Measurements from ENCODE around the gene ANO8. TPM values are rescaled to one million over a fixed set of nuclear protein-coding genes. Genes with fewer than 3 reads are reported as not detected.
A peak's percentile ranks its signal among the peaks of the same experiment; 100 is the strongest.

ANO8 gene
- total RNA-seq, 1 experiment from 2014 or later = 18.6 TPM

GRCh38 chr19:17309965-17310461, 24.6 kb downstream of the ANO8 start:
- intact Hi-C loops (cut with micrococcal nuclease; ENCODE audit: unreplicated experiment) = no loop called here
- Histone ChIP-seq H3K9me3 (ENCODE audit: low read depth, low read length, poor library complexity, severe bottlenecking) (no peaks in the 10 kb centered on the region), H3K4me3 (ENCODE audit: low read depth, low read length, poor library complexity, severe bottlenecking) (peak overlapping the region; percentile 93), H3K27ac (ENCODE audit: low read depth, low read length, poor library complexity, severe bottlenecking) (peak overlapping the region; percentile 81), H3K36me3 (ENCODE audit: insufficient read depth, low read length, poor library complexity, severe bottlenecking) (peaks cover 14% of the 10 kb centered on the region), H3K4me1 (ENCODE audit: insufficient read depth, low read length, poor library complexity, severe bottlenecking) (peaks cover 3% of the 10 kb centered on the region), H3K27me3 (replicated peaks; ENCODE audit: insufficient read depth, low read depth, low read length, poor library complexity) (no peaks in the 10 kb centered on the region)
- POLR2A ChIA-PET (ENCODE audit: low non-redundant PET) = interaction anchor here (0.5 kb wide), 1 partner anchor 26 kb away, joined by 9 read pairs; no protein-coding TSS in a partner anchor
- TF ChIP-seq CTCF (conservative IDR thresholded peaks at IDR 0.05; ENCODE audit: low read depth, low read length) (no peak), EZH2 (IDR thresholded peaks at IDR 0.05; ENCODE audit: borderline replicate concordance, low read depth, low read length, poor library complexity, severe bottlenecking) (no peak)
- no peak for DNase-seq (ENCODE audit: low spot score)
- CTCF ChIA-PET = no interaction called here
- no TSS peak for BruUV-seq (replicated peaks)

GRCh38 chr19:17309198-17309964, 25.3 kb downstream of the ANO8 start, which contains the start of gene DDA1:
Gene DDA1 (plus strand): TSS chr19:17309563. CDS start chr19:17309655, 92 bp downstream.
- no peaks in the 10 kb centered on the region for H3K27me3 ChIP-seq (replicated peaks; ENCODE audit: insufficient read depth, low read depth, low read length, poor library complexity)
- H3K4me1 ChIP-seq (ENCODE audit: insufficient read depth, low read length, poor library complexity, severe bottlenecking) = peaks cover 9% of the 10 kb centered on the region
- H3K27ac ChIP-seq (ENCODE audit: low read depth, low read length, poor library complexity, severe bottlenecking) = peak within 1 kb of the TSS; percentile 81
- intact Hi-C loops (cut with micrococcal nuclease; ENCODE audit: unreplicated experiment) = no loop called here
- BruUV-seq (replicated peaks) = TSS peak; percentile 43
- no peak for TF ChIP-seq EZH2 (IDR thresholded peaks at IDR 0.05; ENCODE audit: borderline replicate concordance, low read depth, low read length, poor library complexity, severe bottlenecking)
- no peak for TF ChIP-seq CTCF (conservative IDR thresholded peaks at IDR 0.05; ENCODE audit: low read depth, low read length)
- ChIA-PET POLR2A (ENCODE audit: low non-redundant PET) (interaction anchor here (0.5 to 0.8 kb wide), 3 partner anchors 25 to 277 kb away, joined by 4 to 13 read pairs (median 9); partner anchors contain the start of gene ANO8), CTCF (interaction anchor here (0.6 kb wide), 1 partner anchor 110 kb away, joined by 3 read pairs; the partner anchor contains the start of gene MVB12A)
- peak; percentile 100 for DNase-seq (ENCODE audit: low spot score)
- H3K9me3 ChIP-seq (ENCODE audit: low read depth, low read length, poor library complexity, severe bottlenecking) = no peaks in the 10 kb centered on the region
- peak within 1 kb of the TSS; percentile 93 for H3K4me3 ChIP-seq (ENCODE audit: low read depth, low read length, poor library complexity, severe bottlenecking)
- H3K36me3 ChIP-seq (ENCODE audit: insufficient read depth, low read length, poor library complexity, severe bottlenecking) = peaks cover 10% of the 10 kb centered on the region

GRCh38 chr19:17307876-17308377, 26.7 kb downstream of the ANO8 start:
- H3K36me3 ChIP-seq (ENCODE audit: insufficient read depth, low read length, poor library complexity, severe bottlenecking) = peaks cover 3% of the 10 kb centered on the region
- POLR2A ChIA-PET (ENCODE audit: low non-redundant PET) = no interaction called here
- TF ChIP-seq EZH2 (IDR thresholded peaks at IDR 0.05; ENCODE audit: borderline replicate concordance, low read depth, low read length, poor library complexity, severe bottlenecking) (no peak), CTCF (conservative IDR thresholded peaks at IDR 0.05; ENCODE audit: low read depth, low read length) (no peak)
- H3K27me3 ChIP-seq (replicated peaks; ENCODE audit: insufficient read depth, low read depth, low read length, poor library complexity) = no peaks in the 10 kb centered on the region
- no TSS peak for BruUV-seq (replicated peaks)
- H3K4me1 ChIP-seq (ENCODE audit: insufficient read depth, low read length, poor library complexity, severe bottlenecking) = peaks cover 19% of the 10 kb centered on the region
- CTCF ChIA-PET = no interaction called here
- no peak for DNase-seq (ENCODE audit: low spot score)
- intact Hi-C loops (cut with micrococcal nuclease; ENCODE audit: unreplicated experiment) = no loop called here
- no peaks in the 10 kb centered on the region for H3K9me3 ChIP-seq (ENCODE audit: low read depth, low read length, poor library complexity, severe bottlenecking)
- no peak overlapping the region for H3K4me3 ChIP-seq (ENCODE audit: low read depth, low read length, poor library complexity, severe bottlenecking)
- H3K27ac ChIP-seq (ENCODE audit: low read depth, low read length, poor library complexity, severe bottlenecking) = no peak overlapping the region
